ENCODE results near the gene SBNO2. TPM values are rescaled to one million over a fixed set of nuclear protein-coding genes. Genes with fewer than 3 reads are reported as not detected.

SBNO2 gene
- total RNA-seq, 1 donor from 2014 or later = 65.5 TPM

GRCh38 chr19:1146858-1147780, 26.9 kb downstream of the SBNO2 start:
- peaks cover 8% of the 10 kb centered on the region for H3K4me1 Mint-ChIP-seq (ENCODE audit: low read depth, unreplicated experiment)
- no peak overlapping the region for H3K27ac Mint-ChIP-seq (ENCODE audit: unreplicated experiment)

GRCh38 chr19:1146412-1146699, 27.7 kb downstream of the SBNO2 start:
- DNase-seq = no peak
- H3K27ac Mint-ChIP-seq (ENCODE audit: unreplicated experiment) = no peak overlapping the region
- H3K9me3 Mint-ChIP-seq (ENCODE audit: unreplicated experiment) = peaks cover 6% of the 10 kb centered on the region
- H3K36me3 Mint-ChIP-seq (ENCODE audit: unreplicated experiment) = peaks cover 16% of the 10 kb centered on the region
- H3K4me1 Mint-ChIP-seq (ENCODE audit: low read depth, unreplicated experiment) = peaks cover 8% of the 10 kb centered on the region
- no peak for TF ChIP-seq CTCF (IDR thresholded peaks at IDR 0.05; ENCODE audit: partially characterized antibody, unreplicated experiment)
- peaks cover 14% of the 10 kb centered on the region for H3K27me3 Mint-ChIP-seq (ENCODE audit: unreplicated experiment)
- H3K4me3 Mint-ChIP-seq (ENCODE audit: unreplicated experiment) = no peak overlapping the region

More at GRCh38 chr19:1146858-1147780, 26.9 kb downstream of the SBNO2 start:
- Mint-ChIP-seq H3K4me3 (ENCODE audit: unreplicated experiment) (no peak overlapping the region), H3K36me3 (ENCODE audit: unreplicated experiment) (peaks cover 12% of the 10 kb centered on the region), H3K27me3 (ENCODE audit: unreplicated experiment) (peaks cover 14% of the 10 kb centered on the region), H3K9me3 (ENCODE audit: unreplicated experiment) (peaks cover 6% of the 10 kb centered on the region)
- no peak for DNase-seq
- no peak for TF ChIP-seq CTCF (IDR thresholded peaks at IDR 0.05; ENCODE audit: partially characterized antibody, unreplicated experiment)

- peaks cover 8% of the 10 kb centered on the region for H3K4me1 Mint-ChIP-seq (ENCODE audit: low read depth, unreplicated experiment)
- no peak for TF ChIP-seq CTCF (IDR thresholded peaks at IDR 0.05; ENCODE audit: partially characterized antibody, unreplicated experiment)
- H3K36me3 Mint-ChIP-seq (ENCODE audit: unreplicated experiment) = peaks cover 16% of the 10 kb centered on the region
- H3K27me3 Mint-ChIP-seq (ENCODE audit: unreplicated experiment) = peaks cover 14% of the 10 kb centered on the region
- no peak overlapping the region for H3K27ac Mint-ChIP-seq (ENCODE audit: unreplicated experiment)
- H3K4me3 Mint-ChIP-seq (ENCODE audit: unreplicated experiment) = no peak overlapping the region
- no peak for DNase-seq
- H3K9me3 Mint-ChIP-seq (ENCODE audit: unreplicated experiment) = peaks cover 6% of the 10 kb centered on the region
Measured at GRCh38 chr19:1145635-1146411, 28.2 kb downstream of the SBNO2 start.

GRCh38 chr19:1144741-1145140, 29.3 kb downstream of the SBNO2 start:
- Mint-ChIP-seq H3K27me3 (ENCODE audit: unreplicated experiment) (peaks cover 17% of the 10 kb centered on the region), H3K4me1 (ENCODE audit: low read depth, unreplicated experiment) (peaks cover 8% of the 10 kb centered on the region), H3K4me3 (ENCODE audit: unreplicated experiment) (peak overlapping the region; percentile 34), H3K9me3 (ENCODE audit: unreplicated experiment) (peaks cover 8% of the 10 kb centered on the region), H3K27ac (ENCODE audit: unreplicated experiment) (peak overlapping the region; percentile 31), H3K36me3 (ENCODE audit: unreplicated experiment) (peaks cover 16% of the 10 kb centered on the region)
- no peak for TF ChIP-seq CTCF (IDR thresholded peaks at IDR 0.05; ENCODE audit: partially characterized antibody, unreplicated experiment)
- no peak for DNase-seq
